Measurements from ENCODE around the gene SELENOS.
A peak's percentile ranks its signal among the peaks of the same experiment; 100 is the strongest.

The SELENOS gene

DNA sequence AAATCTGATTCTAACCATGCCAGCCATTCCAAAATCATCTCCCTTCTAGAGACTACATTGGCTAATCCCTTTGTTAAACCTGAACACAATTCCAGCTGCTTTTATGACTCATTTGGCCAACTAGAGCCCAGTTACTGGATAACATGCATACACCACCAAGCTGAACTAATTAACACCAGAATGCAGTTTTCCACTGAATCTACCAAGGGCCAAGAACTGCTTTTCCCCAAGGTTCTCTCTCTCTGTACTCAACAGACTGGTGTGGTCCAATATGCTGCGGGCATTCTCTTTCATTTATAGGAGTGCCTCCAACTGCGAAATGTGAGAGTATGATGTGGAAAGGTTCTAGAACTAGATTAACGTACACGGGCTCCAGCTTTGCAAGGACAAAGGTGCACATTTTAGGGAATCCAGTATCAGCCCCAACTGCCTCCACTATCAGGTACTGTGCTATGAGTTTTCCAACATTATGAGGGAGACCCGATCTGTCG lies 26.9 kb downstream of the SELENOS start:
- DNase-seq: no peak

DNA sequence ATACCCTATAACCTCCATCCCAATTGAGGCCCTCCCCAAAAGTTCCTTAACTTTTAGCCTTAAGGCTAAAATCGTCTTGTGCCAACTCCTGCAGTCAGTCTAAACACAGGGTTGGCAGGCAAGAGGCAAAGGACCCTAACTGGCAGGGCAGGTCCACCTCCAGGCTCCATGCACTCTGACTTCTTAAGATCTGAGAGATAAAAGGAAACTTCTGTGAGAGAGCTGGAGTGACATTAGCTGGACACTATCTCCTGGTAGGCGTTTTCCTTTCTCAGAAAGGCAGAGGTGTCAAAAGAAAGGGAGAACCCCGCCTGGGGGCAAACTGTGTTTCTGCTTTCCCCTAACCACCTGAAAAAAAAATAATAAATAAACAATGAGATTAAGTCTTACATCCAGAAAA lies 29.0 kb downstream of the SELENOS start:
- DNase-seq: no peak

DNA sequence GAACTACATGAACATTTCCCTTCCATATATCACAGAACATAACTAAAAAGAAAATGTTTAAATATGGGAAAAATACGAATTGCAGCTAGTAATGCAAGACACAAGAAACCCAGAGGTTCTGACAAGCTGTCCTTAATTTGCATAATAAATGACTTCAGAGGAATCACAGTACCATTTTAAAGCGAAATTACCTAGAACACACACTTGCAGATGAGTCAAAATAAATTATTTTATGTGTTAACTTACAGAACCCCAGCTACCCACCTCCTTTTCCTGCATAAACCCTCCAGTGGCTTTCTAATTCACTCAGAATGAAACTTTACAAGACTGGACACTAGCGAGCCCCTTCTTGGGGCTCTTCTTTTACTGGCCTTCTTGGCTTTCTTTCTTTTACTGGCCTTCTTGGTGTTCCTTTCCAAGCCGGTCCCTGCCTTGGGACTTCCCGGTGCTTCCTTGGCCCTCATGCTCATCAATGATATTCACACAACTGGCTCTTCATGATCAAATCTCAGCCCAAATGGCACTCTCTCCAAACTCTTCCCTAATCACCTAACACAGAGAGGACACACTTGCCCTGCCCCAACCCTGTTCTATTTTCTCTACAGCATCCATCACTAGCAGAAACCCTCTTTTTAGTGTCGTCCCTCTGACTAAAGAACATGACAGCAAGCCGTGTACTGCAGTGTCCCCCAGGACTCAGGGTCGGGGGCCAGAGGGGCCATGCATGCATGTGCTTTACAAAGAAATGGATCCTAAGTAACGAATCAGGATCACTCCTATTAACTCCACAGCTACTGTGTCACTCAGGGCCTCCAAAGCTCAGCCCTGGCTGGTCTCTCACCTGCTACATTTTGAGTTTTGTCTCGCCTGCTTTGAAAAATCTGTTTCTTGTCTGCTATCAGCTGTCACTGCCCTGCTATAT lies 30.2 kb downstream of the SELENOS start:
- no peak for DNase-seq

DNA sequence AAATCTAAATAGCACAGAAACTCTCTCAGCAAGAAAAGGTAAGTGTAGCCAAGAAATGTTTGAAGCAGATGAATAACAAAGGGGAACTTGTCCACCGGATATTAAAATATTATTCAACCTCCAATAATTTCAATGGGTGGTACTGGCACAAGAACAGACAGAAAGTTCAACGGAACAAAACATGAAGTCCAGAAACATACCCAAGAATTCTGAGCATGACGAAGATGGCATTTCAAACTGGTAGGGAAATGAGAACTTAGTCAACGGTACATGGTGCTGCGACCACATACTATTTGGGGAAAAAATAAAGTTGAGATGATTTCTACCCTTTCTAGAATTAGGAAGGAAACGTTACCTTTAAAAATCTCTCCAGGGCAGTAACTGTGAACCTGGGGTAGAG lies 30.9 kb downstream of the SELENOS start:
- DNase-seq: no peak

DNA sequence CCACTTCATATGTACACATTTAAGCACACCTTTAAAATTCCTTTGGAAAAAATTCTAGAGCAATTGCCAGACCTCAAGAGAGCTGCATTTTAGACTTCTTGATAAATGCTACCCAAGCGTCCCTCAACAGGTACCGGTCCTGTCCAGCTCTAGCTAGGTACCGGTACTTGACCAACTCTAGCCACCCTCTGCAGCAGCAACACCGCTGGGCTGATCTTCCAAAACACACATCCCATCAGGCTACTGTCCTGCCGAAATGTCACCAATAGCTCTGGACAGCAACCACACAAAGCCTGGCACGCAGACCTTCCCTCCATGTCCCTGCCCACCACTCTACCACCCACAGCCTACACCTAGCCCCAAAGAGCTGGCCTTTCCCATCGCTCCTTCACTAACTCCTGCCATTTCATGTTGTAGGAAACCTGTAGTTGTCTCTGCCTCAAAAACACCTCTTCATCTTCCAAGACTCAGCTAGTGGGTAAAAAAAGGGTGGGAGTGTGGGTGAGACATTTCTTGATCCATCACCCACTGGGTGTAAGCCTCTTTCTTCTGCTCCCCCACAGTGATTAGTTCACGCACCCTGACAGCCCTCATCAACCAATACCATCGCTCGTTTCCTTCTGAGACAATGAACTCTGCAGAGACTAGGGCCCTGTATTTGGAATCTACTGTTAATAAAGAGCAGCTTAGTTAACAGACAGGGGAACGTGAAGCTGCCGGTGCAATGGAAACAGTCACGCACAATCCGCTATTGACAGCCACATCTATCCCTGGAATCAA lies 32.2 kb downstream of the SELENOS start:
- no peak for DNase-seq

DNA sequence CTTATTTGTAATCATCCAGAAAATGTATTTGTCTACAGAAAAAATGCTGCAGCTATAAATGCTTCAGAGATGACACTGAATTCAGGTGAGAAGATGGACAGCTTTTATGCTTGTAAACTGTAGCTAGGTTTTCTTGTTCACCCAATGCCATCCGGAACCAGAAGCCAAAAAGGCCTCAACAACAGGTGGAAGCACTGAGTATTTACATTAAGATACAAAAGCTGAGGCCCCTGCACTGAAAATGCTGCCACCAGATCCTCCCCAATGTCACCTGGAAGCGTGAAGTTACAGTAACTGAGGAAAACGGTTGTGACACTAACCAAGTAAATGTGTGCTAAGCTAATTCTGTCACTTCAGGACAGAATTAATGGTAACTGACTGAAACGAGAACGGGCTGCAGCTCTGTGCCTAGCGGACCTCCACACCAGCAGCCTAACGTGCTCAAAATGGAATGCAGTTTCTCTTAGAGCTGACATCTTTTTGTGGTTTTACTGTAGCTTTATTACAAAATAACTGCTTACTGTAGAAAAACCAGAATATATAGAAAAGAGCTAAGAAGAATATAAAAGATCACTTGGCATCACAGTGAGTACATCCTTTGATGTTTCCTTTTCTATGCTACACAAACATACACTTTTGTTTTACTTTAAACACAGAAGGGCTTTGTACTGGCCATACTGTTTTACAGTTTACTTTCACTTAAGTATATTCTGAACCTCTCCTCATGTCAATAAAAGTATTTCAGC lies 33.1 kb downstream of the SELENOS start:
- DNase-seq: no peak

DNA sequence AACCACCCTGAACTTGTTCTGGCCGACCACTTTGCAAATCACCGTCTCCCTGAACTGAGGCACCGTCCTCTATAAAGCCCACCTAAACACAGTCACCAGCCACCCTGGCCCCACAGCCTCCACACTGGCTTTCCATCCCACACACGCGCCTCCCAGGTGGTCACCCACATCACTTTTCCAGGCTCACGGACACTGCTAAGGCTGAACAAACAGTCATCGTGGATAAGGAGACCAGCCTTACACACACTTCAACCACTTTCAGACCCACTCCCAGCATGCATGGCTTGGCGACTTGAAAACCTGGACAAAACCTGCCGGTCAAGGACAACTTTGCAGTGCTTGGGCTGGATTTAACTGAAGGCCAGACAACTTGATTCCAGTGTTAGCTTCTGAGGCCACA lies 33.9 kb downstream of the SELENOS start:
- DNase-seq: no peak

DNA sequence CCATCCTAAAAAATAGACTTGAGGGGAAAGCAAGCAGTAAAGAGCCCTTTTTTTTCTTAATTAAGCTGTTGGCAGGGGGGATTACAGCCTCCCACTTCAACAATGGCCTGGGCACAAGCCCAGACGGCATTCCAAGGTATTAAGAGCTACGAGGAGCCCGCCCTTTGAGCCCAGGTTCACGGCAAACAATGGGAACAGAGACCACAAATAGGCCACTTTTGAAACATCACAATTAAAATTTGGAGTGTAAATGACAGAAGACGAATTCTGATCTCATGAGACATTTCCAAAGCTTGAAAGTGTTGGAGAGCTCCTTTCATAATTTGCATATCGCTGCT lies 34.3 kb downstream of the SELENOS start:
- no peak for DNase-seq

DNA sequence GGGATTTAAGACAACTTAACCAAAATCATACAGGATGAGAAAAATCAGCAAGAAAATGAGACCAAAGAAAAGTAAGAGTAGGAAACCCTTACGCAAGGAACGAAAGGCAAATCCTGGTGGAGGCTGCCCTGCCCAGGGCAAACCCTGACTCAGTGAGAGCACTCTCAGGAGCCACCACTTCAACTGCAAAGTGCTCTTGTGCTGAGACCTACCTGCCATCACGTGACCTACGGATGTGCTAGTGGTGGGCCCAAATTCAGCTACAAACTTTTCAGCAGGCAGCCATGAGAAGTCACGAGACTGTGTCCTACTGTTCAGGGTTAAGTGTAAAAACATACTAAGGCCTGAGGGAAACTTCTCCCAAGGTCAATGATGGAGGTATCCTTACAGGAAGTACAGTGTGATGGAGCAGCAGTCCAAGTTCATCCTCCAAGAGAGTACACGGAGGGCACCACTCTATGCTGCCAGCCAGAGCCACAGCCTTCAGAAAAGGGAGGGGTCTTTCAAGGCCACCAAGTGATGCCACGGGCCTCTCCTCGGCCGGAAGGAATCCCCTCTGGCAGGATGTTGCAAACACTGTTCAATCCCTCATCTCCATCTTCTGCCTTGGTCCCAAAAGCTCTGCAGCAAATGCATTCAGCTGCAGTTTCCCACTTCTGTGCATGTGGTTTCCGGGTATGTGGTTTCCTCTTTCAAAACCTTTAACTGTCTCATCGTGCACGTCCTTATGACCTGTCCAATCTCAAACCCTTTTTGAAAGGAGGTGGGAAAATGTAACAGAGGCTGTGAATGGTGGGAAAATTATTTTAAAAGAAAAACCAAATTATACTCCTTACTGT lies 34.9 kb downstream of the SELENOS start:
- peak; percentile 69 for DNase-seq

DNA sequence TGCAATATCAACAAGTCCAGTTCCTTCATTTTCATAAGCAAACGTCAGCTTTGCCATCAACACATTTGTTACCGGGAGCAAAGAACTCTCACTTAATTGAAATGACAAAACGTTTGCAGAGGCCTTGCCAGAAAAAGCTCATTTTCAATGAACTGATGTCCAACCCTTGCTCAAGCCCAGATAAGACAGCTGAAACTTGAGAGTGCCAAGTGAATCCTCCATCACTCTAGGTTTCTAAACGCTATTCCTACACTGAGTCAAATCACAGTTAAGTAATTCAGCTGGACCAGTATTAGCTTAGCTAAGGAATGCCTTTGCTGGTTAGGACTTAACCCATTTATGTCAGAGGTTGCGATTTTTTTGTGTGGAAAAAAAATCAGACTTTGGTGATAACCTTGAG lies 36.9 kb downstream of the SELENOS start:
- no peak for DNase-seq

DNA sequence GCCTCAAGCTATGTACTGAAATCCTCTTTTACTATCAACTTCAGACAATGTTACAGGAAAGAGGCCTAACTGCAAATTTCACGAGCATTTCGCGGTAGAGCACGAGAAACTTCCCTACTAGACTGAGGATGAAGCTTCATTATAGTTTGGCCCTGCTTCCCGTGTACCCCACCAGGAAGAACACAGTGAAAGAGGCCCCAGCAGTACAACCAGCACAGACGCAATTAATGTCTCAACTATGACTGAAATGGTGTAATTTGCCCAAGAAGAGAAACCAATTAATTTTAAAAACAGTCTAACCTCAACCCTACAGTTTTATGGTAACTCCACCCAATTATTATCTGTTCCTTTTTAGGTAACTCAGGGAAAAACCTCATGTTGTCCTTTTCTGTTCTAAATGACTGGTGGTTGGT lies 37.6 kb downstream of the SELENOS start:
- DNase-seq: no peak

DNA sequence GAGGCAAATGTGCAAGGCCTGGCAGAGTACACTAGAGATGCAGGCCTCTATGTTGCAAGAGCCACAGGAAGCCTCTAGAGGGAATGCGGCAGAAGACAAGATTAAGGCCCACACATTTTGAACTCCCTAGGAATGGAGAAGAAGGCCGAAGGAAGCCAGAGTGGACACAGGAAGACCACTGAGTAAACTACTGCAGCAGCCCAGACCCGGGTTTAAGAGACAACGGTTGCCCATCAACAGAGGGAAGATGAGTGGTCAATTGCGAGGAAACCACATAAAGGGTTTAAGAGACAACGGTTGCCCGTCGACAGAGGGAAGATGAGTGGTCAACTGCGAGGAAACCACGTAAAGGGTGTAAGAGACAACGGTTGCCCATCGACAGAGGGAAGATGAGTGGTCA lies 40.0 kb downstream of the SELENOS start:
- no peak for DNase-seq

DNA sequence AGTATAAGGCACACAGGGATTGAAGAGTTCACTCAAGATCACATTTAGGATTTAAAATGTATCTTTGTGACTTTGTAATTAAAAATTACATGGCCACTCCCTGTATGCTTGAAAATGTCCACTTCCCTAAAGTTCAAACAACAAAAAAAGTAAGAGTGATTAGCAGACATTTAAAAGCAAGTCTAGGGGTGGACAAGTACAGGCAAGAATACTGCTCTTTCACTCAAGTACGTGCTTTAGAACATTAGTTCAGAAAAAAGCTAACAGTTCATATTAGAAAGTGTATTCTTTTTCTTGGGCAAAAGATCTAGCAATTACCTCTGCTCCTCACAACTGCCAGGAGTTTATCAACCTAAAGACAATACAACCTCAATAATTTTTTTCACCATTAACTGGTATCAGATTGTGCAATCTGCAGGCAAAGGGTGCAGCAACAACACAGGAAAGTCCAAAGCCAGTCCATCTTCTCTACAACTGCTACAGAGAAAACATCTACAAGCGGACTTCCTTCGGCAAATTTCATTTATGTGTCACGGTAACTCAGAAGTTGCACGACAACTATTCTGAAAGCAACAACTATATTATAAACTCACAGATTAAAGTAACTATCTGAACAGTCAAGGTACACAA lies 43.5 kb downstream of the SELENOS start:
- DNase-seq: no peak

DNA sequence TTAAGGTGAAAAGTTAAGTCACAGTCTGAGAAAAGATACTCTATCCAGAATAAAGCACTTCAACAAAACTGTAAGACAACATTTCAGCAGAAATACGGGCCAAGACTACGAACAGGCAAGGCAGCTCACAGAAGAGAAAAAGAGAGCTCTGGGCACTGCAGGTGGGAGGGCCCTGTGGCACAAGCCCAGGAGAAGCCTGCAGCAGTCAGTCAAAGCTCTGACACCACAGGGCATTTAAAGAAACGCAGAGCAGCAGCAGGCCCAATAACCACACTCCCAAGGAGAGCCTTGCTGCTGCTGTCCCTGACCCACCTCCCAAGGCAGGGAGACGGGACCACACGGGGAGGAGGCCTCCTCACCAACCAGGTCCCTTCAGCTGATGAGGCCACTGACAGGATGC lies 44.6 kb downstream of the SELENOS start:
- no peak for DNase-seq

DNA sequence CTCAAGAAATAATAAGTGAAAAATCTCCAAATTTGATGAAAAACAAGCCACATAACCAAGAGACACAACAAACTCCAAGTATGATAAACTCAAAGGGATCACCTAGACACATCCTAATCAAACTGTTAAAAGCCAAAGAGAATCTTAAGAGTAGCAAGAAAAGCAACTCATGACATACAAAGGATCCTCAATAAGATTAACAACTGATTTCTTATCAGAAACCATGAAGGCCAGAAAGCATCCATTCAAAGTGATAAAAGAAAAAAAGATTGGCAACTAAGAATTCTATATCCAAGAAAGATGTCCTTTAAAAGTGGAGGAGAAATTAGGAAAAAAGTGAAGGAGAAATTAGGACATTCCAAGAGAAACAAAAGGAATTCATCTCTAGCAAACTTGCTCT lies 49.0 kb downstream of the SELENOS start:
- DNase-seq: no peak

DNA sequence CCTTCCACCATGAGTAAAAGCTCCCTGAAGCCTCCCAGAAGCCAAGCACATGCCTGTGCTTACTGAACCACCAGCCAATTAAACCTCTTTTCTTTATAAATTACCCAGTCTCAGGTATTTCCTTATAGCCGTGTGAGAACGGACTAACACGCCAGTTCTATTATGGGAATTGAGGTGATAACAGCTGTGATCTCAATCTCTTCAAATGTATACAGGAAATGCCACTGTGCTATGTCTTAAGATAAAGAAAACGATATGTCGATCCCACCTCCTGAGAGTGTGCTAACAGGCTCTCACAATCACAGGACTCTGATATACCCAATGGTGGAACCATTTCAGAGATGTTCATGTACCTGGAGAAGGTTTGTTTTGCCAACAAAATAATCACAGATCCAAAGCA lies 51.6 kb downstream of the SELENOS start:
- DNase-seq: no peak
